GDM1 (cell line): ENCODE results near the gene POU2AF3.

Source experiments
- DNase-seq: peaks from one replicate; lab custom pipeline; 2025; lab: John Stamatoyannopoulos, UW

The POU2AF3 gene

DNA sequence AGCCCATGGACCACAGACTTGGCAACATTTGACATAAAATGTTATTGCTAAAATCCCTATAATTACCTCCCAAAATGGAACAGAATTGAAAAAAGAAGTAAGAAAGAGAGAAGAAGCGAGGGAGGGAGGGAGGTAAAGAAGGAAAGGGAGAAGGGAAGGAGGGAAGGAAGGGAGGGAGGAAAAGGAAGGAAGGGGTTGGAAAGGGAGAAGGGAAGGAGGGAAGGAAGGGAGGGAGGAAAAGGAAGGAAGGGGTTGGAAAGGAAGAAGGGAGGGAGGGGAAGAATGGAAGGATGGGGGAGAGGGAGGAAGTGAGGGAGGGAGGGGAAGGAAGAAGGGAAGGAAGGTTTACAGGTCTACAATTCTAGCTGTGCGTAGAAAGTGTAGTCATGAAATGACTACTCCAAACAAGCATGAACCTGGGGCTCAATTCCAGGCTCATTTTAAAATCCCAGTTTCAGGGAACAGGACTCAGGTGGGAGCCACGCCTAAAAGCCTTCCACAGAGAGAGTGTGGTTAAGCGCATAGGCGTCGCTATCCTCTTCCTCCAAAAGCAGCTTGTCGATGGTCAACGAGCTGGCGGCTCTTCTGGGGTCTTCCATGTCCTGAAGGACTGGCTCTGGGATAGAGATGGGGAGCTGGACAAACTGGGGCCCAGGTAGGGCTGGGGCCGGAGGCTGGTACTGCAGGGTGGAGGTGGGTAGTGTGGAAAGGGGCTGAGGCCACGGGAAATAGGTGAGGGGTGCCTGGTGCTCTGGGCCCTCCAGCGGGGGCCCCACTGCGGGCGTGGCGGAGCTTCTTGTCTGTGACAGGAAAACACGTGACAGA, 55.6 kb downstream of the POU2AF3 start:
- no peak for DNase-seq

DNA sequence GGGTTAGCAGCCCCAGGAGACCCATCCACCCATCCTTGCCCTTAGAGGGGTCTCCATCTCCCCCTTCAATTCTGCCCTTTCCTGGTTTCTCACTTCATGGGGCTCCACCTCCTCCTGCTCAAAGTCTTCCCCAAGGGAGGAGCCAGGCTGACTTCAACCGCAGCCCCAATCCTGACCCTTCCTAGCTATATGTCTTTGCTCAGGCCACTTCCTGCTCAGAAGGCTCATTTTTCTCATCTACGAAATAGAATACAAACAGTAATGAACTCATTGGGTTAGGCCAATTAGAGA, 56.2 kb downstream of the POU2AF3 start:
- no peak for DNase-seq

DNA sequence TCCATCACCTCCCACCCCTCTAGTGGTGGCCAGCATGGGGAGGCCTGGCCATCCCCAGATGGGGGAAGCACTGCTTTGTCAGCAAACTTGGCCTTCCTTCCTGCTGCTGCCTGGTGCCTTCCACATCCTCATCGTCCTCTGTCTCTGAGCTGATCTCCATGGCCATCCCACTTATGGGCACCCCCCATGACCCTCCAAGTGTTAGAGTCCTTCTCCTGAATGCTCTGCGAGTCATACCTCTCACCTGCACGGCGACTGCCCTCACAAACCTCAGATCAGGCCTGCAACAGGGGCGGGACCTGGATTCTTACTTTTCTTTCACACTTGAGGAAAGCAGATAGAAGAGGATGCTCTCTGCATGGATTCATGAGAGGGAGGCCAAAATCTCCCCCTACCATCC, 56.8 kb downstream of the POU2AF3 start:
- no peak for DNase-seq

DNA sequence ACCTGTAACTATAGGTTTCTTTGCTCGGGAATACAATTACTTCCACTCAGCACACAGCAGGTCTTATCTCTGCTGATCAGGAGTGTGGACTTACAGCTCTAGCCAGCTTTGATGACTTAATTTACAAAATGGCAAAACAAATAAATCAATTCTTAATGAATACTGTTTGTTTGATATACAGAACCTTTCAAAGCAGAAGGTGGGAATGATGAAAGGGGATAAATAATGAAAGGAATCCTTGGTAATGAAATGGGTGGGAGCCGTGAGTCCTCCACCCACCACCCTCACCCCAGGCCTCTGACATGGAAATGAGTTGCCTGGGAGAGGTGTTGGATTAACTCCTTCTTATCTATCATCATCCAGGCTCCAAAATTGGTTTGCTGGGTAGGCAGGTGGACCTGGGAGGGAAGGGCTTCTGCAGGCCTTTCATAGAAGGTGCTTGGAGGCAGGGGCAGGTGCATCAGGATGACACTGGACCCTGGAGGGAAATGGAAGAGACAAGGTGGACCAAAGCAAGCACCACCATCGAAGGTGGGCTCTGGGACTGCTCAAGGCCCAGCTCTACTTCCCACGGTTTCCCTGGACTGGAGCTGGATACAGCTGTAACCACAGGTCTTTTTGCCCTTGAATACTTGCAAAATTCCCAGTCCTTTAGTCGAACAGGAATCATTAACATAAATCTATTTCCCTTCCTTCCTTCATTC, 57.8 kb downstream of the POU2AF3 start:
- DNase-seq = no peak

DNA sequence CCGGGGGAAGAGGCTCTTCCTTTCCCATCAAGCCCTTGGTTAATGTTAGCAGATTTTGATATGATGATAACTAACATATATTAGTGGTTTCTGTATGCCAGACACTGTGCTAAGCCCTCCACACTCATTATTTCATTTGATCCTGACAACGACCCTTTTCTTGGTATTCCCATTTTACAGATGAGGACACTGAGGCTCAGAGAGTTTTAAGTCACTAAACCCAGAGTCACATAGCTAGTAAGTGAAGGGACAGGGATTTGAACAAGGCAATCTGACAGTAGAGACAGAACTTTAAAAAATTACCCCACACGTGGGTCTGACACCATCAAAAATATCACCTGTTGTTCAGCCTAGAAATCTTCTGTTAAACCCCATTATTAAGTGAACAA, 58.3 kb downstream of the POU2AF3 start:
- DNase-seq = no peak

DNA sequence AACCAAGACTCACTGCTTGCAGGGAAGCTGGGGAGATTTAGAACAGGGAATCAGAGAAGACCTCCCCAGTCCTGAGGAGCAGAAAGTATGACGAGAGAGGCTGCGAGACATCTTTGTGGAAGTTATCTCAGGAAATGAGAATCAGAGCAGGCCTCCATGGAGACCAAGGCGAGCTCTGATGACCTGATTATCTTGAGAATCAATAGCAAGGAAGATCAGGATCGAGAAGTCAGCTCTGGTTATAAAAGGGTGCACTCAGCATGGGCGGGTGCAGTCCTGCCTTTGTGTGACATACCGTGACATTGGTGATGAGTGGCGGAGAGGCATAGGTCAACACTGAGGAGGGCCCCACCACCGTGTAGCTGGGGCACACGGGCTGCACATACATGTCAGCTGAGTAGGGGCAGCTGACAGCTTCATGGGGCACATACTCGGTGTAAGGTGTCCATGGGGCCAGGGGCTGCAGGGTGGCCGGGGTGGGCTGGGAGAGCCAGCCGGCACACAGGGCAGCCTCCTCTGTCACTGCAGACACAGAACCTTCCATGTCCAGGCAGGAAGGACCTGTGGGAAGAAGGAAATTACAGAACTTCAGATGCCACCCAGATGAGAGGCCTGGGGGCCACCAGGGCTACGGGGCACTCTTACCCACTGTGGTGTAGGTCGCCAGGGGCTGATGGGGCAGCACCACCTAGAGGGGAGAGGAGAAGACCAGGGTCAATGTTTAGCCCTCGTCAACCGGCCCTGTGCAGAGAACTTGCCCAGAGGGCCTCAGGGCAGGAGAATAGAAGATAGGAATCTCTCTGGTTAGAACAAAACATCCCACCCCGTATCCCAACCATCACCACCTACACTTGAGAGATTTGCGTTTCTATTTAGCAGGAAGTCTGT, 59.0 kb downstream of the POU2AF3 start:
- DNase-seq = no peak
